ENCODE results near the gene GNL1. TPM values are rescaled to one million over a fixed set of nuclear protein-coding genes. Genes with fewer than 3 reads are reported as not detected.

Gene GNL1
- total and polyA plus RNA-seq, 2 of the 8 experiments (the other 6 are each of a cell fraction or from before 2014, with no cell fraction given): 42.4 to 67.8 TPM

DNA sequence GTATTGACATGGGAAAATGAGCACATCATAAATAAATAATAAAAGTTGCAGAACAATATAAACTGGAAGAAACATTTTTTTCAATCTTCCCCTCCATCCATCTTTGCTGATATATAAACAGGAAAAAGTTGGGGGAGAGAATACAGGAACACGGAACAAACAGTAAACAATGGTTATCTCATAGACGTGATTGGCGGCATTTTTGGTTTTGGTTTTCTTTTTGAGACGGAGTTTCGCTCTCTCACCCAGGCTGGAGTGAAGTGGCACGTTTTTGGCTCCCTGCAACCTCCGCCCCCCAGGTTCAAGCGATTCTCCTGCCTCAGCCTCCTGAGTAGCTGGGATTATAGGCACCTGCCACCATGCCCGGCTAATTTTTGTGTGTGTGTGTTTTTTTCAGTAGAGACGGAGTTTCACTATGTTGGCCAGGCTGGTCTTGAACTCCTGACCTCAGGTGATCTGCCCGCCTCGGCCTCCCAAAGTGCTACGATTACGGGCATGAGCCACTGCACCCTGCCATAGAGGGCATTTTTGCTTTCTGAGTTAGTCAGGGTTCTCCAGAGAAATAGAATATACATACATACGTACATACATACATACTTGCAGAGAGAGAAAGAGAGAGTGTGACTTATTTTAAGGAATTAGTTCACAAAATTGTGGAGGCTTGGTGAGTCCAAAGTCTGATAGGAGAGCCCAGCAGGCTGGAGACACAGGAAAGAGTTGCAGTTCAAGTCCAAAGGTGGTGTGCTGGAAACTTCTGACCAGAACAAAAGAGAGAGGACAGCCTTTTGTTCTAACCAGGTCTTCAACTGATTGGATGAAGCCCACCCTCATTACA lies 22.6 kb downstream of the GNL1 start:
- no peak overlapping the region for H3K18ac ChIP-seq (ENCODE audit: extremely low read depth, low read length)
- H2BK5ac ChIP-seq (ENCODE audit: low read depth, low read length): no peak overlapping the region
- no peak overlapping the region for H2BK15ac ChIP-seq (ENCODE audit: low read length)
- H3K4me1 ChIP-seq (replicated peaks in 1 of 4; ENCODE audit: control insufficient read depth in 3 of 4, insufficient read depth in 4 of 4, low read length in 3 of 4): no peaks in the 10 kb centered on the region
- WGBS, 2 experiments (ENCODE audit: extremely low coverage in 1 of 2, insufficient coverage in 1 of 2, insufficient read length in 1 of 2, insufficient replicate concordance in 2 of 2, low coverage in 1 of 2, low lambda C conversion rate in 2 of 2, missing lambda C conversion rate in 1 of 2): 83% methylated on average over 15 of the region's 15 CpGs; no CpG with 5 or more reads in 1 of the 2 experiments
- H3K9me3 ChIP-seq (ENCODE audit: insufficient read depth in 2 of 2, low read depth in 1 of 2, low read length in 1 of 2): no peaks in the 10 kb centered on the region
- no peak overlapping the region for H2BK12ac ChIP-seq (ENCODE audit: low read depth, low read length)
- no peak overlapping the region for H3K23ac ChIP-seq (ENCODE audit: insufficient read length)
- no peaks in the 10 kb centered on the region for H3K79me2 ChIP-seq (ENCODE audit: control insufficient read depth in 1 of 2, insufficient read depth in 2 of 2, low read length in 2 of 2)
- H3K36me3 ChIP-seq (ENCODE audit: control insufficient read depth in 2 of 4, insufficient read depth in 4 of 4, low read length in 3 of 4): no peaks in the 10 kb centered on the region
- H4K5ac ChIP-seq (ENCODE audit: insufficient read length, low read depth, low read length): no peak overlapping the region
- FAIRE-seq (no peak), DNase-seq (ENCODE audit: low read depth in 1 of 2, low spot score in 2 of 2) (no peak)
- no peaks in the 10 kb centered on the region for H3K23me2 ChIP-seq (ENCODE audit: low read depth, low read length)
- H3K4me3 ChIP-seq (ENCODE audit: extremely low read depth in 1 of 4, insufficient read depth in 2 of 4, low read depth in 3 of 4, low read length in 4 of 4): no peak overlapping the region
- H3K27me3 ChIP-seq (replicated peaks in 1 of 4; ENCODE audit: control insufficient read depth in 3 of 4, extremely low read depth in 1 of 4, insufficient read depth in 3 of 4, low read length in 3 of 4): no peaks in the 10 kb centered on the region
- no peak overlapping the region for H4K8ac ChIP-seq (ENCODE audit: extremely low read depth, insufficient read depth, low read length)
- no peak overlapping the region for H3K4ac ChIP-seq (replicated peaks; ENCODE audit: insufficient read length, low read depth, low read length)
- H2BK120ac ChIP-seq (replicated peaks; ENCODE audit: low read depth, low read length): no peak overlapping the region
- POLR2A ChIA-PET (ENCODE audit: partially characterized antibody): no interaction called here
- H3K27ac ChIP-seq (ENCODE audit: low read depth, low read length): no peak overlapping the region
- no peak overlapping the region for H3K56ac ChIP-seq (replicated peaks; ENCODE audit: insufficient read length, low read depth, low read length)
- H3K9ac ChIP-seq (replicated peaks in 1 of 4; ENCODE audit: extremely low read depth in 1 of 4, low read depth in 3 of 4, low read length in 3 of 4): no peak overlapping the region
- H2BK20ac ChIP-seq (ENCODE audit: low read length): no peak overlapping the region
- no peak overlapping the region for H4K91ac ChIP-seq (replicated peaks; ENCODE audit: insufficient read length, low read length)
- CTCF ChIA-PET (ENCODE audit: partially characterized antibody): interaction anchor here (1.5 to 5.0 kb wide), 5 partner anchors 9 to 80 kb away, joined by 5 to 76 read pairs (median 15); no protein-coding TSS in a partner anchor
- no peak overlapping the region for H2AFZ ChIP-seq (ENCODE audit: low read length)
- H2AK5ac ChIP-seq (ENCODE audit: low read depth, low read length): no peak overlapping the region
- no peak overlapping the region for H3K4me2 ChIP-seq (ENCODE audit: insufficient read depth in 1 of 2, low read depth in 2 of 2, low read length in 2 of 2)
- H3K14ac ChIP-seq (ENCODE audit: insufficient read length): no peak overlapping the region
- H3K79me1 ChIP-seq (ENCODE audit: low read depth, low read length): no peaks in the 10 kb centered on the region
- no peaks in the 10 kb centered on the region for H4K20me1 ChIP-seq (replicated peaks in 1 of 2; ENCODE audit: control insufficient read depth in 1 of 2, insufficient read depth in 2 of 2, low read length in 2 of 2)
- TF ChIP-seq, protein P1, sequence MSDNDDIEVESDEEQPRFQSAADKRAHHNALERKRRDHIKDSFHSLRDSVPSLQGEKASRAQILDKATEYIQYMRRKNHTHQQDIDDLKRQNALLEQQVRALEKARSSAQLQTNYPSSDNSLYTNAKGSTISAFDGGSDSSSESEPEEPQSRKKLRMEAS (IDR thresholded peaks at IDR 0.05): no peak
- TF ChIP-seq POU5F1 (IDR thresholded peaks at IDR 0.05; ENCODE audit: low read depth, low read length) (no peak), SRF (IDR thresholded peaks at IDR 0.05; ENCODE audit: low read depth, low read length) (no peak), EP300 (IDR thresholded peaks at IDR 0.05; ENCODE audit: borderline replicate concordance in 1 of 2, low read depth in 2 of 2, low read length in 2 of 2) (no peak), CTBP2 (IDR thresholded peaks at IDR 0.05; ENCODE audit: borderline replicate concordance, insufficient read depth, insufficient read length, low read length) (no peak), CBX8 (IDR thresholded peaks at IDR 0.05; ENCODE audit: borderline replicate concordance, low read depth, low read length) (no peak), YY1 (IDR thresholded peaks at IDR 0.05; ENCODE audit: low read depth, low read length) (no peak), BRCA1 (IDR thresholded peaks at IDR 0.05; ENCODE audit: low read depth, low read length) (no peak), TBP (IDR thresholded peaks at IDR 0.05; ENCODE audit: low read depth, low read length) (no peak), CHD2 (IDR thresholded peaks at IDR 0.05; ENCODE audit: low read length) (no peak), KDM5A (IDR thresholded peaks at IDR 0.05; ENCODE audit: low read length) (no peak), RBBP5 (IDR thresholded peaks at IDR 0.05; ENCODE audit: borderline replicate concordance, low read depth, low read length) (no peak), GABPA (IDR thresholded peaks at IDR 0.05; ENCODE audit: borderline replicate concordance, insufficient read depth, low read length) (no peak)

Data from H1 (cell line).